ENCODE data around the gene C1R.

DNA sequence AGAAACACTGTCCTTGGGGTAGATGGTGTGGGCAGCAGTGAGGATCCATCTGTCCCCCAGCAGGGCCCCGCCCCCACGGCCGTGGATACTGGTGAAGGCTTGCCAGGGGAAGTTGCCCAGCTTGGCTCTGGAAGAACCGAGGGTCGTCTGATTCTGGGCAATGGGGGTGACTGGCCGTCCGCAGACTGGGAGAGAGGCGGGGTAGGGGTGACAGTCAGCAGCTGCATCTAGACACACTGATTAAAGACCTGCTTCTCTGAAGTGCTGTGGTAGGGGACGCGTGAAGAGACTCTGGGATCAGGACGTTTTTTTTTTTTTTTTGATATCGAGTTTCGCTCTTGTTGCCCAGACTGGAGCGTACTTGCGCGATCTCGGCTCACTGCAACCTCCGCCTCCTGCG lies 4.7 kb upstream of the C1R start:
- no peak for TF ChIP-seq POLR2A (IDR thresholded peaks at IDR 0.05)
- TF ChIP-seq, protein P1, sequence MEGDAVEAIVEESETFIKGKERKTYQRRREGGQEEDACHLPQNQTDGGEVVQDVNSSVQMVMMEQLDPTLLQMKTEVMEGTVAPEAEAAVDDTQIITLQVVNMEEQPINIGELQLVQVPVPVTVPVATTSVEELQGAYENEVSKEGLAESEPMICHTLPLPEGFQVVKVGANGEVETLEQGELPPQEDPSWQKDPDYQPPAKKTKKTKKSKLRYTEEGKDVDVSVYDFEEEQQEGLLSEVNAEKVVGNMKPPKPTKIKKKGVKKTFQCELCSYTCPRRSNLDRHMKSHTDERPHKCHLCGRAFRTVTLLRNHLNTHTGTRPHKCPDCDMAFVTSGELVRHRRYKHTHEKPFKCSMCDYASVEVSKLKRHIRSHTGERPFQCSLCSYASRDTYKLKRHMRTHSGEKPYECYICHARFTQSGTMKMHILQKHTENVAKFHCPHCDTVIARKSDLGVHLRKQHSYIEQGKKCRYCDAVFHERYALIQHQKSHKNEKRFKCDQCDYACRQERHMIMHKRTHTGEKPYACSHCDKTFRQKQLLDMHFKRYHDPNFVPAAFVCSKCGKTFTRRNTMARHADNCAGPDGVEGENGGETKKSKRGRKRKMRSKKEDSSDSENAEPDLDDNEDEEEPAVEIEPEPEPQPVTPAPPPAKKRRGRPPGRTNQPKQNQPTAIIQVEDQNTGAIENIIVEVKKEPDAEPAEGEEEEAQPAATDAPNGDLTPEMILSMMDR (IDR thresholded peaks at IDR 0.05), result no peak
